B cell (primary cell): Measurements from ENCODE around the gene CKM. TPM values are rescaled to one million over a fixed set of nuclear protein-coding genes. Genes with fewer than 3 reads are reported as not detected.
"Not testable (repeated sequence)": the region's sequence is repeated elsewhere in the genome, so short reads cannot be mapped to it uniquely, and the experiment has no call there.

Source experiments
- ATAC-seq: fragments of 200-7000 bp; cut with Tn5 transposase; one replicate; pipeline ENCODE4 v1.10.0; 2021; ENCODE audit warnings: low read depth, mild to moderate bottlenecking, moderate number of reproducible peaks, moderate library complexity
- CTCF ChIA-PET: fragments of 350-600 bp; sonication (Branson Sonifier 250); formaldehyde crosslinking; loops from one replicate; lab custom pipeline; 2021; ENCODE audit warnings: antibody characterized with exemption, inconsistent platforms; lab: Charles Lee
- POLR2A ChIA-PET: fragments of 350-600 bp; sonication (Branson Sonifier 250); formaldehyde crosslinking; loops from one replicate; lab custom pipeline; 2021; ENCODE audit warnings: antibody characterized with exemption; lab: Charles Lee
- DNase-seq: peaks from one replicate; pipeline ENCODE4 v3.0.0; 2013
- H2AFZ ChIP-seq: 2 replicates; pipeline ENCODE4 v1.6.1; 2012; ENCODE audit warnings: mild to moderate bottlenecking, low read depth, low read length; ENCODE audit not compliant: insufficient read depth, poor library complexity, severe bottlenecking
- H3K27ac ChIP-seq, 2 donors: 1 replicate in 1 of 2; 2 replicates in 1 of 2; pipeline ENCODE4 v1.5.1; 2012 to 2013; ENCODE audit warnings: low read length in 2 of 2, mild to moderate bottlenecking in 2 of 2, moderate library complexity in 1 of 2
- H3K27me3 ChIP-seq, 4 experiments: fragments of 200-600 bp in 1 of 4; sonication (generic) in 1 of 4; replicated peaks in 1 of 4; 1 replicate in 2 of 4; 2 replicates in 2 of 4; pipeline versions ENCODE4 v1.6.1 to v1.7.0; 2013 to 2016; ENCODE audit warnings: low read length in 3 of 4, mild to moderate bottlenecking in 2 of 4, mixed read lengths in 1 of 4, moderate library complexity in 1 of 4; ENCODE audit not compliant: insufficient read depth in 4 of 4, control insufficient read depth in 3 of 4; ENCODE audit errors: control extremely low read depth in 1 of 4
- H3K36me3 ChIP-seq, 2 experiments: replicated peaks in 1 of 2; 1 replicate in 1 of 2; 2 replicates in 1 of 2; pipeline versions ENCODE4 v1.6.1 to v1.7.1; 2013; ENCODE audit warnings: low read length in 1 of 2; ENCODE audit not compliant: insufficient read depth in 2 of 2, control insufficient read depth in 1 of 2; ENCODE audit errors: control extremely low read depth in 1 of 2, extremely low read depth in 1 of 2
- H3K4me1 ChIP-seq, 2 donors: fragments of 200-600 bp in 1 of 2; sonication (generic) in 1 of 2; 1 replicate in 1 of 2; 2 replicates in 1 of 2; pipeline versions ENCODE4 v1.5.1 to v1.6.1; 2013 to 2017; ENCODE audit warnings: low read length in 2 of 2; ENCODE audit not compliant: control insufficient read depth in 2 of 2, insufficient read depth in 2 of 2
- H3K4me2 ChIP-seq: replicated peaks from 2 replicates; pipeline ENCODE3; 2012; ENCODE audit warnings: mild to moderate bottlenecking, low read depth, low read length; ENCODE audit not compliant: poor library complexity, severe bottlenecking
- H3K4me3 ChIP-seq, 5 experiments: fragments of 200-600 bp in 1 of 5; sonication (generic) in 1 of 5; 1 replicate in 3 of 5; 2 replicates in 2 of 5; pipeline versions ENCODE4 v1.5.1 to v1.7.0; 2011 to 2016; ENCODE audit warnings: low read length in 4 of 5, mild to moderate bottlenecking in 4 of 5, low read depth in 2 of 5, control low read depth in 1 of 5, moderate library complexity in 1 of 5; ENCODE audit not compliant: insufficient read depth in 1 of 5; ENCODE audit errors: control extremely low read depth in 1 of 5, extremely low read depth in 1 of 5
- H3K79me2 ChIP-seq: fragments of 200-600 bp; sonication (generic); one replicate; pipeline ENCODE4 v1.6.0; 2016; ENCODE audit warnings: low read length; ENCODE audit not compliant: control insufficient read depth, insufficient read depth
- H3K9ac ChIP-seq: fragments of 200-600 bp; sonication (generic); 2 replicates; pipeline ENCODE4 v1.6.1; 2017; ENCODE audit warnings: mild to moderate bottlenecking, low read length, moderate library complexity
- H3K9me3 ChIP-seq, 3 donors: one replicate each; pipeline versions ENCODE4 v1.6.1 to v1.7.1; 2013; ENCODE audit warnings: low read length in 2 of 3; ENCODE audit not compliant: control insufficient read depth in 2 of 3, insufficient read depth in 1 of 3; ENCODE audit errors: control extremely low read depth in 1 of 3
- H4K20me1 ChIP-seq: 2 replicates; pipeline ENCODE4 v1.6.0; 2012; ENCODE audit warnings: mild to moderate bottlenecking, low read length; ENCODE audit not compliant: insufficient read depth, control insufficient read depth, poor library complexity, severe bottlenecking
- H3K27ac Mint-ChIP-seq: one replicate; pipeline ENCODE4 v1.8.0; 2021; ENCODE audit warnings: mixed read lengths
- H3K27me3 Mint-ChIP-seq: one replicate; pipeline ENCODE4 v1.8.0; 2021; ENCODE audit warnings: mixed read lengths
- H3K4me1 Mint-ChIP-seq: one replicate; pipeline ENCODE4 v1.8.0; 2021; ENCODE audit warnings: mixed read lengths
- H3K4me3 Mint-ChIP-seq: one replicate; pipeline ENCODE4 v1.8.0; 2021; ENCODE audit warnings: mixed read lengths
- H3K9me3 Mint-ChIP-seq: one replicate; pipeline ENCODE4 v1.8.0; 2022; ENCODE audit warnings: mixed read lengths; ENCODE audit not compliant: insufficient read depth
- EZH2 ChIP-seq: IDR thresholded peaks from 2 replicates; pipeline ENCODE4 v1.6.1; 2012; ENCODE audit warnings: borderline replicate concordance, low read depth, mild to moderate bottlenecking, moderate library complexity, low read length; ENCODE audit not compliant: insufficient read depth, poor library complexity, severe bottlenecking
- WGBS: methylation state at CpG from one replicate; pipeline ENCODE4 v1.1.5; 2013; ENCODE audit warnings: missing lambda C conversion rate; ENCODE audit not compliant: insufficient coverage; 5-methylcytosine and 5-hydroxymethylcytosine counted together
- intact Hi-C: fragments of 100-400 bp; cut with micrococcal nuclease; formaldehyde crosslinking; loops from one replicate; pipeline ENCODE4 v1.10.0; 2022
- polyA plus RNA-seq: library from polyadenylated mRNA; depleted of rRNA; stranded (reverse); fragments of >200 nt; gene quantifications from 2 replicates; pipeline ENCODE4 v1.2.3, GENCODE V29; 2012
- total RNA-seq, 2 donors: library from RNA; stranded (reverse); fragments of 120-200 nt in 1 of 2; gene quantifications; 1 replicate in 1 of 2; 2 replicates in 1 of 2; pipeline versions ENCODE4 v1.2.3 to v1.2.4, GENCODE V29; 2013 to 2022
- TF ChIP-seq, protein P1 (sequence below): fragments of 200-600 bp; IDR thresholded peaks from one replicate; pipeline ENCODE4 v1.8.0; 2022; ENCODE audit warnings: antibody characterized with exemption, mild to moderate bottlenecking

Gene CKM
- total and polyA plus RNA-seq, 2 donors (not counting 1 experiment from before 2014, with no cell fraction given): not detected

DNA sequence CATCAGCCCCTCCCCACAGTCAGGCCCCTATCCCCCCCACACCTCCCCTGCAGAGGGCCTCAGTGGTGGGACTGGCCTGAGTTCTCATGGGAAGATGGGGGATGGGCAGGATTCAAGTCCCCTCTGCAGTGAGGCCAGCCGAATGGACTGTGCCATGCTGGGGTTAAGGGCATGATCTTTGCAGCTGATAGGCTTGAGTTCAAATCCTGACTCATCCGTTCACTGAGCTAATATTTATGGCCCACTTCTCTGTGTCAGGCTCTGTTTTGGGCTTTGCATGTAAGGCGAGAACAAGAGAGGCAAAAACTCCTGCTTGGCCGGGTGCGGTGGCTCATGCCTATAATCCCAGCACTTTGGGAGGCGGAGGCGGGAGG, 51.0 kb downstream of the CKM start:
- ATAC-seq: no peak
- ChIA-PET POLR2A (no interaction called here), CTCF (no interaction called here)
- Histone ChIP-seq H3K4me2 (no peak overlapping the region), H3K27ac (no peak overlapping the region), H3K79me2 (no peaks in the 10 kb centered on the region), H3K36me3 (peaks cover 0 to 18% of the 10 kb centered on the region in 2 experiments), H3K9me3 (no peaks in the 10 kb centered on the region), H4K20me1 (no peaks in the 10 kb centered on the region), H2AFZ (no peak overlapping the region), H3K4me3 (no peak overlapping the region), H3K9ac (no peak overlapping the region), H3K4me1 (no peaks in the 10 kb centered on the region), H3K27me3 (no peaks in the 10 kb centered on the region)
- no peaks in the 10 kb centered on the region for H3K27me3 Mint-ChIP-seq
- no peaks in the 10 kb centered on the region for H3K4me1 Mint-ChIP-seq
- H3K27ac Mint-ChIP-seq: no peak overlapping the region
- no peaks in the 10 kb centered on the region for H3K9me3 Mint-ChIP-seq
- DNase-seq: no peak
- H3K4me3 Mint-ChIP-seq: no peak overlapping the region
- no peak for TF ChIP-seq EZH2
- TF ChIP-seq, protein P1, sequence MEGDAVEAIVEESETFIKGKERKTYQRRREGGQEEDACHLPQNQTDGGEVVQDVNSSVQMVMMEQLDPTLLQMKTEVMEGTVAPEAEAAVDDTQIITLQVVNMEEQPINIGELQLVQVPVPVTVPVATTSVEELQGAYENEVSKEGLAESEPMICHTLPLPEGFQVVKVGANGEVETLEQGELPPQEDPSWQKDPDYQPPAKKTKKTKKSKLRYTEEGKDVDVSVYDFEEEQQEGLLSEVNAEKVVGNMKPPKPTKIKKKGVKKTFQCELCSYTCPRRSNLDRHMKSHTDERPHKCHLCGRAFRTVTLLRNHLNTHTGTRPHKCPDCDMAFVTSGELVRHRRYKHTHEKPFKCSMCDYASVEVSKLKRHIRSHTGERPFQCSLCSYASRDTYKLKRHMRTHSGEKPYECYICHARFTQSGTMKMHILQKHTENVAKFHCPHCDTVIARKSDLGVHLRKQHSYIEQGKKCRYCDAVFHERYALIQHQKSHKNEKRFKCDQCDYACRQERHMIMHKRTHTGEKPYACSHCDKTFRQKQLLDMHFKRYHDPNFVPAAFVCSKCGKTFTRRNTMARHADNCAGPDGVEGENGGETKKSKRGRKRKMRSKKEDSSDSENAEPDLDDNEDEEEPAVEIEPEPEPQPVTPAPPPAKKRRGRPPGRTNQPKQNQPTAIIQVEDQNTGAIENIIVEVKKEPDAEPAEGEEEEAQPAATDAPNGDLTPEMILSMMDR: no peak
- intact Hi-C loops: no loop called here
- 84% methylated on average over 7 of the region's 7 CpGs for WGBS

DNA sequence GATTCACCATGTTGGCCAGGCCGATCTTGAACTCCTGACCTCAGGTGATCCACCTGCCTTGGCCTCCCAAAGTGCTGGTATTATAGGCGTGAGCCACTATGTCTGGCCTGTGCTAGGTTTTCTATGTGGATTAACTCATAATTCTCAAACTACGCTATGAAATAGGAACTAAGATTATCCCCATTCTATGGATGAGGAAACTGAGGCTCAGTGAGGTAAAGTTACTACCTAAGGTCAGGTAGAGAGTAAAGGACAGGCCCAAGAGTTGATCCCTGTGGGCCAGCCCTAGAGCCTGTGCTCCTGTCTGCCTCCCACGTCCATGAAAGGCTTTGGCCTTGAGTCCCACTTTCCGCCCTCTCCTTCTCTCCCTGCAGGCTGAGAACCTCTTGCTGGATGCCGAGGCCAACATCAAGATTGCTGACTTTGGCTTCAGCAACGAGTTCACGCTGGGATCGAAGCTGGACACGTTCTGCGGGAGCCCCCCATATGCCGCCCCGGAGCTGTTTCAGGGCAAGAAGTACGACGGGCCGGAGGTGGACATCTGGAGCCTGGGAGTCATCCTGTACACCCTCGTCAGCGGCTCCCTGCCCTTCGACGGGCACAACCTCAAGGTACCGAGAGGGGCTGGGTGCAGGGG, 51.5 kb downstream of the CKM start:
- intact Hi-C loops: no loop called here
- CTCF ChIA-PET: no interaction called here
- Histone ChIP-seq H3K9me3 (no peaks in the 10 kb centered on the region), H3K79me2 (no peaks in the 10 kb centered on the region), H3K4me3 (no peak overlapping the region), H3K27me3 (no peaks in the 10 kb centered on the region), H3K36me3 (peaks cover 0 to 18% of the 10 kb centered on the region in 2 experiments), H3K27ac (no peak overlapping the region), H4K20me1 (no peaks in the 10 kb centered on the region), H3K9ac (no peak overlapping the region), H3K4me1 (no peaks in the 10 kb centered on the region), H3K4me2 (no peak overlapping the region), H2AFZ (no peak overlapping the region)
- POLR2A ChIA-PET: no interaction called here
- no peak for ATAC-seq
- H3K9me3 Mint-ChIP-seq: no peaks in the 10 kb centered on the region
- H3K27ac Mint-ChIP-seq: no peak overlapping the region
- no peak for TF ChIP-seq EZH2
- TF ChIP-seq, protein P1: no peak
- no peak for DNase-seq
- no peaks in the 10 kb centered on the region for H3K27me3 Mint-ChIP-seq
- H3K4me3 Mint-ChIP-seq: no peak overlapping the region
- 96% methylated on average over 15 of the region's 21 CpGs for WGBS
- no peaks in the 10 kb centered on the region for H3K4me1 Mint-ChIP-seq

DNA sequence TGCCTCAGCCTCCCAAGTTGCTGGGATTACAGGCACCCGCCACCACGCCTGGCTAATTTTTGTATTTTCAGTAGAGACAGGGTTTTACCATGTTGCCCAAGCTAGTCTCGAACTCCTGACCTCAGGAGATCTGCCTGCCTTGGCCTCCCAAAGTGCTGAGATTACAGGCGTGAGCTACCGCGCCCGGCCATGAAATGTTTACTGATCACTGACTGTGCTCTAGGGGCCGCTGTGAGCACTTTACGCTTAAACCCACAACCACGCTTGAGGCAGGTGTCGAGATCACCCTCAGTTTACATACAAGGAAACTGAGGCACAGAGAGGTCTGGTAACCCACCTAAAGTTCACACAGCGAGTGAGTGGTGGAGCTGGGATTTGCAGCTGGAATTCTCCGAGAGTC, 52.7 kb downstream of the CKM start:
- CTCF ChIA-PET, intact Hi-C loops, H3K4me3 Mint-ChIP-seq: not testable (repeated sequence)

More for the DNA sequence above, 52.7 kb downstream of the CKM start:
- H3K27ac ChIP-seq, H3K27me3 Mint-ChIP-seq, ATAC-seq, H3K27me3 ChIP-seq, DNase-seq, H3K27ac Mint-ChIP-seq, H3K9ac ChIP-seq, H3K79me2 ChIP-seq, POLR2A ChIA-PET, H3K4me1 ChIP-seq, H3K4me3 ChIP-seq, H2AFZ ChIP-seq, H3K4me2 ChIP-seq, H3K4me1 Mint-ChIP-seq, H3K9me3 ChIP-seq, H3K9me3 Mint-ChIP-seq, H4K20me1 ChIP-seq: not testable (repeated sequence)
- 98% methylated on average over 13 of the region's 13 CpGs for whole genome bisulfite sequencing
- H3K36me3 ChIP-seq: peaks cover 0 to 18% of the 10 kb centered on the region in 2 experiments
